ENCODE measurements around the gene SMYD1.

GRCh38 chr2:88092773-88093172 lies 25.1 kb downstream of the SMYD1 start:
- TF ChIP-seq CTCF (IDR thresholded peaks at IDR 0.05) = no peak
- no peak for TF ChIP-seq POLR2AphosphoS5 (IDR thresholded peaks at IDR 0.05; ENCODE audit: low read depth, low read length)
- no peak for TF ChIP-seq TCF7L2 (IDR thresholded peaks at IDR 0.05; ENCODE audit: low read depth, low read length)

All from Panc1 (cell line).